ENCODE data around the gene SPCS3.
"Not testable (repeated sequence)": the region's sequence is repeated elsewhere in the genome, so short reads cannot be mapped to it uniquely, and the experiment has no call there.

SPCS3 gene

GRCh38 chr4:176319704-176320339, at the start of gene SPCS3:
TSS of gene SPCS3 (plus strand) at chr4:176319966. CDS start at chr4:176320077, 111 bp downstream.
- DNase-seq: peak; percentile 98

GRCh38 chr4:176270669-176271068, 49.1 kb upstream of the SPCS3 start:
- no peak for DNase-seq

GRCh38 chr4:176271749-176272148, 48.0 kb upstream of the SPCS3 start:
- no peak for DNase-seq

- no peak for DNase-seq
Observed at GRCh38 chr4:176272799-176273198, 47.0 kb upstream of the SPCS3 start.

GRCh38 chr4:176273736-176274135, 46.0 kb upstream of the SPCS3 start:
- DNase-seq: no peak

GRCh38 chr4:176274441-176274840, 45.3 kb upstream of the SPCS3 start:
- no peak for DNase-seq

- DNase-seq: no peak
Observed at GRCh38 chr4:176276710-176277109, 43.1 kb upstream of the SPCS3 start.

- DNase-seq: peak; percentile 83
Observed at GRCh38 chr4:176277162-176277904, 42.4 kb upstream of the SPCS3 start.

- DNase-seq: not testable (repeated sequence)
Observed at GRCh38 chr4:176279560-176279959, 40.2 kb upstream of the SPCS3 start.

- DNase-seq: no peak
Observed at GRCh38 chr4:176286728-176287127, 33.0 kb upstream of the SPCS3 start.

GRCh38 chr4:176287546-176287945, 32.2 kb upstream of the SPCS3 start:
- no peak for DNase-seq

- DNase-seq: no peak
Observed at GRCh38 chr4:176288020-176288419, 31.7 kb upstream of the SPCS3 start.

GRCh38 chr4:176289561-176289960, 30.2 kb upstream of the SPCS3 start:
- DNase-seq: no peak

- peak; percentile 46 for DNase-seq
Observed at GRCh38 chr4:176290520-176290919, 29.2 kb upstream of the SPCS3 start.

GRCh38 chr4:176291748-176292147, 28.0 kb upstream of the SPCS3 start:
- peak; percentile 60 for DNase-seq

- no peak for DNase-seq
Observed at GRCh38 chr4:176292920-176293319, 26.8 kb upstream of the SPCS3 start.

GRCh38 chr4:176293660-176294059, 26.1 kb upstream of the SPCS3 start:
- no peak for DNase-seq

GRCh38 chr4:176295907-176296306, 23.9 kb upstream of the SPCS3 start:
- not testable (repeated sequence) for DNase-seq

GRCh38 chr4:176298664-176299063, 21.1 kb upstream of the SPCS3 start:
- DNase-seq: no peak

- no peak for DNase-seq
Observed at GRCh38 chr4:176300036-176300435, 19.7 kb upstream of the SPCS3 start.

GRCh38 chr4:176300565-176300964, 19.2 kb upstream of the SPCS3 start:
- DNase-seq: no peak

- DNase-seq: no peak
Observed at GRCh38 chr4:176302283-176303275, 17.2 kb upstream of the SPCS3 start.

- no peak for DNase-seq
Observed at GRCh38 chr4:176303938-176304337, 15.8 kb upstream of the SPCS3 start.

Data from OCI-M1 (cell line).